ENCODE results near the gene KRT1. TPM values are rescaled to one million over a fixed set of nuclear protein-coding genes. Genes with fewer than 3 reads are reported as not detected.

Gene KRT1
- total RNA-seq, 2 donors from 2014 or later: 3.5 TPM; not detected in 1

GRCh38 chr12:52708010-52708409 is 27.8 kb upstream of the KRT1 start:
- Histone ChIP-seq H3K4me1 (ENCODE audit: control insufficient read depth in 1 of 2, low read depth in 2 of 2) (no peaks in the 10 kb centered on the region), H3K27me3 (replicated peaks; ENCODE audit: insufficient read depth) (no peaks in the 10 kb centered on the region), H3K4me3 (no peak overlapping the region), H3K9me3 (no peaks in the 10 kb centered on the region), H3K27ac (no peak overlapping the region), H3K36me3 (no peaks in the 10 kb centered on the region)
- no peak for ATAC-seq (ENCODE audit: insufficient number of reproducible peaks, low FRiP score, low read depth)
- TF ChIP-seq CTCF (IDR thresholded peaks at IDR 0.05): no peak
- no peak for DNase-seq (ENCODE audit: low spot score)

- H3K27ac ChIP-seq: no peak overlapping the region
- no peaks in the 10 kb centered on the region for H3K4me1 ChIP-seq (ENCODE audit: control insufficient read depth in 1 of 2, low read depth in 2 of 2)
Observed at GRCh38 chr12:52704464-52704863, 24.3 kb upstream of the KRT1 start.

DNA sequence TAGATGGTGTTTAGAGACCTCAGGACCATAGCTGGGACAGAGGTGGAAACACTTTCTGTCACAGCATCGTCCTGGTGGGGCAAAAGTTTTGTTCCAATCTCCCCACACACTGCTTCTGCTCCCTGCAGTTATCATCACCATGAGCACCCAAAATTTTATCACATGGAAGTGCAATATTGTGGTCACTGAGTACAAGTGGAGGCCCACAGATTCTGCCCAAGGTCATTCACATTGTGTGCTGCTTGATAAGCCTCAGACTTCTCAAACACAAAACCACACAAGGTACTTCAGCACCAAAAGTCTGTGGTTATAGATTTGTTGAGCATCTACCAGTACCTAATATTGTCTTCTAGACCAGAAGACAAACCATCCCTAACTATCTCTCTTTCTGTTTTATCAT is 23.7 kb upstream of the KRT1 start:
- TF ChIP-seq CTCF (IDR thresholded peaks at IDR 0.05): no peak
- H3K4me1 ChIP-seq (ENCODE audit: control insufficient read depth in 1 of 2, low read depth in 2 of 2): no peaks in the 10 kb centered on the region
- H3K4me3 ChIP-seq: no peak overlapping the region
- ATAC-seq (ENCODE audit: insufficient number of reproducible peaks, low FRiP score, low read depth) (no peak), DNase-seq (ENCODE audit: low spot score) (no peak)
- no peaks in the 10 kb centered on the region for H3K9me3 ChIP-seq
- H3K27ac ChIP-seq: no peak overlapping the region
- no peaks in the 10 kb centered on the region for H3K27me3 ChIP-seq (replicated peaks; ENCODE audit: insufficient read depth)
- no peaks in the 10 kb centered on the region for H3K36me3 ChIP-seq

More at GRCh38 chr12:52704464-52704863, 24.3 kb upstream of the KRT1 start:
- DNase-seq (ENCODE audit: low spot score) (no peak), ATAC-seq (ENCODE audit: insufficient number of reproducible peaks, low FRiP score, low read depth) (no peak)
- Histone ChIP-seq H3K27me3 (replicated peaks; ENCODE audit: insufficient read depth) (no peaks in the 10 kb centered on the region), H3K4me3 (no peak overlapping the region), H3K9me3 (no peaks in the 10 kb centered on the region), H3K36me3 (no peaks in the 10 kb centered on the region)
- no peak for TF ChIP-seq CTCF (IDR thresholded peaks at IDR 0.05)

DNA sequence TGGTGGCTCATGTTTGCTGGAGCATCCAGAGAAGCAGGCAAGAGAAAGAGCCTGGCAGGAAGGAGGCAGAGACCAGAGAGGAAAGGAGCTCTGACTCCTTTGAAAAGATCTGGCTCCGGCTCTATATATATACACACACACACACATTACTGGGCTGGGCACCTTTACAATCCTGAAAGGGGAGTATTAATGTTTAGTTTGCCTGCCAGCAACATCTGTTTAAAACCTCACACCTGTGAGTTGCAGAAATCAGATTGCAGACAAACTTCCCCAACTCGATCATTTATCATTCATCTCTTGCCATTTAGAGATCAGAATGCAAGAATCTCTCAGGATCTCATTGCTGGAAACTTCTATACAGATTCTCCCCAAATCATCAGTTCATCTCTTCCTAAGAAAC is 23.2 kb upstream of the KRT1 start, which contains the start of gene KRT77:
KRT77 (minus strand) TSS at position 101 of the 400 bp plus-strand sequence; CDS start at position 11, 90 bp downstream.
- no peak within 1 kb of the TSS for H3K27ac ChIP-seq
- no peaks in the 10 kb centered on the region for H3K27me3 ChIP-seq (replicated peaks; ENCODE audit: insufficient read depth)
- no peaks in the 10 kb centered on the region for H3K9me3 ChIP-seq
- no peaks in the 10 kb centered on the region for H3K36me3 ChIP-seq
- H3K4me3 ChIP-seq: no peak within 1 kb of the TSS
- DNase-seq (ENCODE audit: low spot score) (no peak), ATAC-seq (ENCODE audit: insufficient number of reproducible peaks, low FRiP score, low read depth) (no peak)
- TF ChIP-seq CTCF (IDR thresholded peaks at IDR 0.05): no peak
- H3K4me1 ChIP-seq (ENCODE audit: control insufficient read depth in 1 of 2, low read depth in 2 of 2): no peaks in the 10 kb centered on the region

DNA sequence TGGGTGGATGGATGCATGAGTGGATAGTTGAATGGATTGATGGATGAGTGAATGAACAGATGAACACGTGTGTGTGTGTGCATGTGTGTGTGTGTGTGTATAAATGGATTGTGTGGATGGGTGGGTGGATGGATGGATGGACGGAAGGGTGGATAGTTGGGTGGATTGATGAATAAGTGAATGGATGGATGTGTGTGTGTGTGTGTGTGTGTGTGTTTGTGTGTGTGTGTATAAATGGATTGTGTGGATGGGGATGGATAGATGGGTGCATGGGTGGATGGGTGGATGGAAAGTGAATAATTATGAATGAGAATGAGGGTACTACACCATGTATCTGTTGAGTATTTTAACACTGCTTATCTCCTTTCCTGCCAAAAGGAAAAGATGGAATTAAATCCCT is 22.1 kb upstream of the KRT1 start:
- H3K4me1 ChIP-seq (ENCODE audit: control insufficient read depth in 1 of 2, low read depth in 2 of 2): no peaks in the 10 kb centered on the region
- DNase-seq (ENCODE audit: low spot score) (no peak), ATAC-seq (ENCODE audit: insufficient number of reproducible peaks, low FRiP score, low read depth) (no peak)
- H3K4me3 ChIP-seq: no peak overlapping the region
- no peak overlapping the region for H3K27ac ChIP-seq
- H3K9me3 ChIP-seq: no peaks in the 10 kb centered on the region
- H3K36me3 ChIP-seq: no peaks in the 10 kb centered on the region
- no peaks in the 10 kb centered on the region for H3K27me3 ChIP-seq (replicated peaks; ENCODE audit: insufficient read depth)
- TF ChIP-seq CTCF (IDR thresholded peaks at IDR 0.05): no peak

Data from thoracic aorta (tissue), 2 donors.